Testis (tissue), 2 donors: ENCODE data around the gene MEAF6.

Source experiments
- CTCF ChIP-seq, 3 experiments: fragments of 450-650 bp in 2 of 3; fragments of 200-600 bp in 1 of 3; sonication (generic) in 1 of 3; IDR thresholded peaks; one replicate each; pipeline ENCODE4 v1.5.1; 2016 to 2019; ENCODE audit warnings: antibody characterized with exemption in 3 of 3, mild to moderate bottlenecking in 2 of 3, moderate library complexity in 1 of 3
- POLR2A ChIP-seq: fragments of 450-650 bp; IDR thresholded peaks from one replicate; pipeline ENCODE4 v1.6.1; 2017; ENCODE audit warnings: antibody characterized with exemption, mild to moderate bottlenecking, moderate library complexity

GRCh38 chr1:37497832-37498231 lies 16.7 kb downstream of the MEAF6 start:
- no peak for TF ChIP-seq CTCF (IDR thresholded peaks at IDR 0.05)
- no peak for TF ChIP-seq POLR2A
